K562 (cell line): ENCODE data around the gene RRAGD. TPM values are rescaled to one million over a fixed set of nuclear protein-coding genes. Genes with fewer than 3 reads are reported as not detected.

ENCODE experiments used
- RAD21 ChIP-seq, 2 experiments: fragments of 250-450 bp in 1 of 2; fragments of 450-650 bp in 1 of 2; sonication (Bioruptor Pico) in 1 of 2; formaldehyde crosslinking in 1 of 2; IDR thresholded peaks in 1 of 2; conservative IDR thresholded peaks in 1 of 2; 2 replicates each; pipeline versions ENCODE4 v1.4.0 to v1.8.0; 2020 to 2022; ENCODE audit warnings: mild to moderate bottlenecking in 2 of 2, moderate library complexity in 1 of 2
- polyA plus RNA-seq, 8 experiments: library from polyadenylated mRNA; depleted of rRNA in 4 of 8; stranded (reverse) in 5 of 8; unstranded in 3 of 8; fragments of >200 nt; fragmentation: Nextera tagmentation in 2 of 8; fragmentation: Illumina TruSeq in 1 of 8; extraction: Ambion mirVana in 2 of 8; extraction: Trizol in 1 of 8; gene quantifications; 2 replicates each; pipeline versions ENCODE4 v1.2.1 to v1.2.3, GENCODE V29; 2011 to 2014; ENCODE audit warnings: inconsistent platforms in 1 of 8, missing spikeins in 1 of 8
- total RNA-seq, 7 experiments: library from RNA; depleted of rRNA in 6 of 7; stranded (reverse); fragments of >200 nt in 6 of 7; fragmentation: Illumina TruSeq in 2 of 7; extraction: Trizol in 2 of 7; gene quantifications; 2 replicates each; pipeline versions ENCODE4 v1.2.1 to v1.2.3, GENCODE V29; 2011 to 2021; ENCODE audit warnings: low replicate concordance in 1 of 7
- TF ChIP-seq, protein P1 (sequence below), 2 experiments: fragments of 450-650 bp; formaldehyde crosslinking in 1 of 2; IDR thresholded peaks; 2 replicates each; pipeline versions ENCODE4 v1.4.0 to v1.6.1; 2014 to 2020; ENCODE audit warnings: mild to moderate bottlenecking in 2 of 2, borderline replicate concordance in 1 of 2, low read depth in 1 of 2

Gene RRAGD
- total and polyA plus RNA-seq, 9 of the 15 experiments (the other 6 are each of a cell fraction or from before 2014, with no cell fraction given), result 0.03 to 0.07 (median 0.04) TPM; not detected in 6

GRCh38 chr6:89352278-89353117, 59.6 kb downstream of the RRAGD start, which contains the start of gene UBE2J1 (continued):
- TF ChIP-seq, protein P1, sequence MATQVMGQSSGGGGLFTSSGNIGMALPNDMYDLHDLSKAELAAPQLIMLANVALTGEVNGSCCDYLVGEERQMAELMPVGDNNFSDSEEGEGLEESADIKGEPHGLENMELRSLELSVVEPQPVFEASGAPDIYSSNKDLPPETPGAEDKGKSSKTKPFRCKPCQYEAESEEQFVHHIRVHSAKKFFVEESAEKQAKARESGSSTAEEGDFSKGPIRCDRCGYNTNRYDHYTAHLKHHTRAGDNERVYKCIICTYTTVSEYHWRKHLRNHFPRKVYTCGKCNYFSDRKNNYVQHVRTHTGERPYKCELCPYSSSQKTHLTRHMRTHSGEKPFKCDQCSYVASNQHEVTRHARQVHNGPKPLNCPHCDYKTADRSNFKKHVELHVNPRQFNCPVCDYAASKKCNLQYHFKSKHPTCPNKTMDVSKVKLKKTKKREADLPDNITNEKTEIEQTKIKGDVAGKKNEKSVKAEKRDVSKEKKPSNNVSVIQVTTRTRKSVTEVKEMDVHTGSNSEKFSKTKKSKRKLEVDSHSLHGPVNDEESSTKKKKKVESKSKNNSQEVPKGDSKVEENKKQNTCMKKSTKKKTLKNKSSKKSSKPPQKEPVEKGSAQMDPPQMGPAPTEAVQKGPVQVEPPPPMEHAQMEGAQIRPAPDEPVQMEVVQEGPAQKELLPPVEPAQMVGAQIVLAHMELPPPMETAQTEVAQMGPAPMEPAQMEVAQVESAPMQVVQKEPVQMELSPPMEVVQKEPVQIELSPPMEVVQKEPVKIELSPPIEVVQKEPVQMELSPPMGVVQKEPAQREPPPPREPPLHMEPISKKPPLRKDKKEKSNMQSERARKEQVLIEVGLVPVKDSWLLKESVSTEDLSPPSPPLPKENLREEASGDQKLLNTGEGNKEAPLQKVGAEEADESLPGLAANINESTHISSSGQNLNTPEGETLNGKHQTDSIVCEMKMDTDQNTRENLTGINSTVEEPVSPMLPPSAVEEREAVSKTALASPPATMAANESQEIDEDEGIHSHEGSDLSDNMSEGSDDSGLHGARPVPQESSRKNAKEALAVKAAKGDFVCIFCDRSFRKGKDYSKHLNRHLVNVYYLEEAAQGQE (IDR thresholded peaks at IDR 0.05; ENCODE audit: borderline replicate concordance), result peak; percentile 89
- TF ChIP-seq, protein P1 (CRISPR knock-in tag; IDR thresholded peaks at IDR 0.05; ENCODE audit: low read depth), result 0 out of 2 replicates have a peak, but pooled peaks have one; percentile 23
- no peak for TF ChIP-seq RAD21 (CRISPR knock-in tag; conservative IDR thresholded peaks at IDR 0.05 in 1 of 2, IDR thresholded peaks at IDR 0.05 in 1 of 2)
